HepG2 (cell line): ENCODE measurements around the gene HK3. TPM values are rescaled to one million over a fixed set of nuclear protein-coding genes. Genes with fewer than 3 reads are reported as not detected.

Experiments used
- ATAC-seq: fragments of 200-7000 bp; cut with Tn5 transposase; 3 replicates; pipeline ENCODE4 v1.9.1; 2020; ENCODE audit warnings: mild to moderate bottlenecking, moderate library complexity
- BruUV-seq: library from RNA; stranded (reverse); fragments of 400-500 nt; replicated peaks from 2 replicates; lab custom pipeline; 2021; lab: Mats Ljungman, UMichigan
- CTCF ChIA-PET: fragments of 300-600 bp; formaldehyde crosslinking; extraction: SDS; loops from one replicate; lab custom pipeline; 2021; ENCODE audit warnings: low total read pairs, inconsistent platforms, low intra/inter-chr PET ratio; lab: Yijun Ruan, JAX
- POLR2A ChIA-PET: fragments of 350-600 bp; sonication (Branson Sonifier 250); formaldehyde crosslinking; loops from one replicate; lab custom pipeline; 2020; ENCODE audit warnings: antibody characterized with exemption, inconsistent platforms; lab: Yijun Ruan, JAX
- DNase-seq: peaks from one replicate; pipeline ENCODE4 v3.0.0-alpha.2; 2015; ENCODE audit warnings: low spot score
- FAIRE-seq: peaks from 3 replicates; lab custom pipeline; 2011; peaks lifted over from hg19 to GRCh38; lab: Jason Lieb, UNC
- H2AFZ ChIP-seq: one replicate; pipeline ENCODE4 v1.6.1; 2011; ENCODE audit warnings: low read length, inconsistent platforms
- H3K27ac ChIP-seq: fragments of 300-600 bp; 3 replicates; pipeline ENCODE4 v1.8.0; 2011; ENCODE audit warnings: mixed run types, mild to moderate bottlenecking, mixed read lengths, low read length, inconsistent platforms; ENCODE audit not compliant: insufficient read depth; ENCODE audit errors: extremely low read length
- H3K27me3 ChIP-seq, 2 experiments: fragments of 200-600 bp in 1 of 2; 2 replicates in 1 of 2; 3 replicates in 1 of 2; pipeline versions ENCODE4 v1.6.0 to v1.8.0; 2011; ENCODE audit warnings: low read length in 2 of 2, mild to moderate bottlenecking in 2 of 2, moderate library complexity in 2 of 2, inconsistent platforms in 1 of 2; ENCODE audit not compliant: insufficient read depth in 2 of 2, control insufficient read depth in 1 of 2
- H3K36me3 ChIP-seq, 2 experiments: fragments of 200-600 bp in 1 of 2; replicated peaks in 1 of 2; 2 replicates in 1 of 2; 3 replicates in 1 of 2; pipeline versions ENCODE4 v1.5.1 to v1.8.0; 2011; ENCODE audit warnings: low read length in 2 of 2, inconsistent platforms in 1 of 2; ENCODE audit not compliant: insufficient read depth in 2 of 2, control insufficient read depth in 1 of 2
- H3K4me1 ChIP-seq: 2 replicates; pipeline ENCODE4 v1.5.1; 2012; ENCODE audit warnings: low read length, inconsistent platforms; ENCODE audit not compliant: insufficient read depth
- H3K4me2 ChIP-seq: 2 replicates; pipeline ENCODE4 v1.6.0; 2011; ENCODE audit warnings: low read depth, low read length, inconsistent platforms
- H3K4me3 ChIP-seq, 3 experiments: fragments of 200-600 bp in 1 of 3; sonication (generic), shearing (Covaris generic) in 1 of 3; replicated peaks in 1 of 3; 2 replicates each; pipeline ENCODE4 v1.5.1; 2011 to 2016; ENCODE audit warnings: low read length in 3 of 3, inconsistent platforms in 2 of 3, low read depth in 2 of 3, mild to moderate bottlenecking in 2 of 3, control low read depth in 1 of 3, mixed read lengths in 1 of 3; ENCODE audit not compliant: insufficient read depth in 1 of 3
- H3K79me2 ChIP-seq: one replicate; pipeline ENCODE4 v1.6.1; 2011; ENCODE audit warnings: low read length, inconsistent platforms; ENCODE audit not compliant: insufficient read depth
- H3K9ac ChIP-seq: 2 replicates; pipeline ENCODE4 v1.6.0; 2011; ENCODE audit warnings: mild to moderate bottlenecking, low read depth, low read length, inconsistent platforms; ENCODE audit not compliant: insufficient read depth
- H3K9me3 ChIP-seq: 2 replicates; pipeline ENCODE4 v1.5.1; 2012; ENCODE audit warnings: mild to moderate bottlenecking, low read length
- H4K20me1 ChIP-seq: 2 replicates; pipeline ENCODE4 v1.6.0; 2011; ENCODE audit warnings: inconsistent platforms, mild to moderate bottlenecking, low read length, moderate library complexity; ENCODE audit not compliant: insufficient read depth
- MIER2 ChIP-seq: IDR thresholded peaks from 2 replicates; pipeline ENCODE4 v1.6.1; 2016; ENCODE audit warnings: missing biosample characterization, missing genetic modification reagents
- NR2C2 ChIP-seq: sonication (generic); formaldehyde crosslinking; IDR thresholded peaks from 2 replicates; pipeline ENCODE4 v1.4.0; 2020; ENCODE audit warnings: missing genetic modification reagents, mild to moderate bottlenecking, moderate library complexity, borderline replicate concordance
- PHB2 ChIP-seq: fragments of 450-650 bp; IDR thresholded peaks from 2 replicates; pipeline ENCODE4 v1.6.1; 2018; ENCODE audit not compliant: partially characterized antibody
- TBP ChIP-seq: sonication (generic); formaldehyde crosslinking; IDR thresholded peaks from 2 replicates; pipeline ENCODE4 v1.5.0; 2020; ENCODE audit warnings: missing genetic modification reagents
- ZNF235 ChIP-seq: sonication (generic); formaldehyde crosslinking; IDR thresholded peaks from 2 replicates; pipeline ENCODE4 v1.8.1; 2023; ENCODE audit warnings: mild to moderate bottlenecking, missing genetic modification reagents, borderline replicate concordance
- ZNF274 ChIP-seq: sonication (generic); formaldehyde crosslinking; IDR thresholded peaks from 2 replicates; pipeline ENCODE4 v1.5.1; 2020; ENCODE audit warnings: mild to moderate bottlenecking, missing genetic modification reagents
- ZNF343 ChIP-seq: sonication (generic); formaldehyde crosslinking; IDR thresholded peaks from 2 replicates; pipeline ENCODE4 v1.4.0; 2020; ENCODE audit warnings: mild to moderate bottlenecking, missing genetic modification reagents
- ZNF430 ChIP-seq: sonication (generic); formaldehyde crosslinking; IDR thresholded peaks from 2 replicates; pipeline ENCODE4 v1.9.0; 2021; ENCODE audit warnings: mild to moderate bottlenecking, missing genetic modification reagents
- ZNF468 ChIP-seq: sonication (generic); formaldehyde crosslinking; IDR thresholded peaks from 2 replicates; pipeline ENCODE4 v1.8.0; 2022; ENCODE audit warnings: mild to moderate bottlenecking, moderate library complexity, missing genetic modification reagents
- ZNF724P ChIP-seq: sonication (generic); formaldehyde crosslinking; IDR thresholded peaks from 2 replicates; pipeline ENCODE4 v1.8.0; 2022; ENCODE audit warnings: missing genetic modification reagents, borderline replicate concordance
- ZNF749 ChIP-seq: sonication (generic); formaldehyde crosslinking; IDR thresholded peaks from 2 replicates; pipeline ENCODE4 v1.8.0; 2022; ENCODE audit warnings: mild to moderate bottlenecking, missing genetic modification reagents, moderate library complexity, borderline replicate concordance
- WGBS: methylation state at CpG from one replicate; pipeline ENCODE4 v1.1.6; 2017; ENCODE audit warnings: low lambda C conversion rate; 5-methylcytosine and 5-hydroxymethylcytosine counted together
- in situ Hi-C: cut with HindIII; loops from 2 replicates; pipeline ENCODE4 v1.10.0; 2017; ENCODE audit warnings: low pct_unique_long_range_greater_than_20kb; ENCODE audit not compliant: extremely low pct_ligation_motif_present
- intact Hi-C: fragments of 100-400 bp; cut with micrococcal nuclease; formaldehyde crosslinking; loops from one replicate; pipeline ENCODE4 v1.10.0; 2022; ENCODE audit not compliant: unreplicated experiment
- polyA plus RNA-seq, 8 experiments: library from polyadenylated mRNA; depleted of rRNA in 3 of 8; stranded (reverse) in 7 of 8; unstranded in 1 of 8; fragments of >200 nt; fragmentation: Illumina TruSeq in 4 of 8; extraction: Trizol in 4 of 8; gene quantifications; 2 replicates each; pipeline versions ENCODE4 v1.2.1 to v1.2.3, GENCODE V29; 2011 to 2016; ENCODE audit warnings: low read depth in 4 of 8, missing spikeins in 1 of 8, mixed read lengths in 1 of 8; ENCODE audit not compliant: insufficient read depth in 1 of 8
- total RNA-seq, 5 experiments: library from RNA; depleted of rRNA; stranded (reverse); fragments of >200 nt; fragmentation: Illumina TruSeq; extraction: Trizol; gene quantifications; 2 replicates each; pipeline ENCODE4 v1.2.3, GENCODE V29; 2016; ENCODE audit warnings: low read depth in 1 of 5
- TF ChIP-seq, protein P1 (sequence below): sonication (generic); formaldehyde crosslinking; IDR thresholded peaks from 2 replicates; pipeline ENCODE4 v1.4.0; 2020; ENCODE audit warnings: missing genetic modification reagents
- TF ChIP-seq, protein P2 (sequence below): sonication (generic); formaldehyde crosslinking; IDR thresholded peaks from 2 replicates; pipeline ENCODE4 v1.5.1; 2020; ENCODE audit warnings: mild to moderate bottlenecking, missing genetic modification reagents
- TF ChIP-seq, protein P3 (sequence below): sonication (generic); formaldehyde crosslinking; IDR thresholded peaks from 2 replicates; pipeline ENCODE4 v1.8.1; 2022; ENCODE audit warnings: mild to moderate bottlenecking, missing genetic modification reagents
- TF ChIP-seq, protein P4 (sequence below): sonication (generic); formaldehyde crosslinking; IDR thresholded peaks from 2 replicates; pipeline ENCODE4 v1.5.0; 2020; ENCODE audit warnings: mild to moderate bottlenecking, missing genetic modification reagents, borderline replicate concordance

The HK3 gene
- total and polyA plus RNA-seq, 2 of the 13 experiments (the other 11 are each of a cell fraction or from before 2014, with no cell fraction given): not detected

DNA sequence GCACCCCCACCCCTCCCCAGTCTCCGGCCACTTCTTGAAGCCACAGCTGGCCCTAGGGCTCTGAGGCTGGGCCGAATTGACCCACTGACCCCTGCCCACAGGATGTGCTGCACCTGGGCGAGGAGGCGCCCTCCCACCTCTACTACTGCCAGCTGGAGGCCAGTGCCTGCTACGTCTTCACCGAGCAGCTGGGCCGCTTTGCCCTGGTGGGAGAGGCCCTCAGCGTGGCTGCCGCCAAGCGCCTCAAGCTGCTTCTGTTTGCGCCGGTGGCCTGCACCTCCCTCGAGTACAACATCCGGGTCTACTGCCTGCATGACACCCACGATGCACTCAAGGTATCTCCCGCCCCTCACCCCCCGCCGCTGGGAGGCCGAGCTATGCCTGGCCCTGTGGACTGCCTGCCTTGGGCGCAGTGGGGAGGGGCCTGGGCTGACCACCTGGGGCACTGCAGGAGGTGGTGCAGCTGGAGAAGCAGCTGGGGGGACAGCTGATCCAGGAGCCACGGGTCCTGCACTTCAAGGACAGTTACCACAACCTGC, 21.3 kb downstream of the HK3 start:
- Histone ChIP-seq H3K4me3 (no peak overlapping the region), H3K4me2 (no peak overlapping the region), H3K4me1 (peaks cover 8% of the 10 kb centered on the region; the same call in 1 of the 2 replicates), H2AFZ (no peak overlapping the region), H3K9me3 (no peaks in the 10 kb centered on the region), H3K36me3 (no peaks in the 10 kb centered on the region), H4K20me1 (no peaks in the 10 kb centered on the region), H3K79me2 (no peaks in the 10 kb centered on the region), H3K9ac (no peak overlapping the region), H3K27me3 (peaks cover 30 to 96% of the 10 kb centered on the region in 2 experiments), H3K27ac (no peak overlapping the region)
- no peak for ATAC-seq
- POLR2A ChIA-PET: no interaction called here
- no TSS peak for BruUV-seq
- in situ Hi-C loops: no loop called here
- FAIRE-seq: no peak
- intact Hi-C loops: no loop called here
- no peak for DNase-seq
- CTCF ChIA-PET: no interaction called here
- no CpG with 5 or more reads among the region's 21 CpGs for WGBS
- no peak for TF ChIP-seq MIER2 (CRISPR knock-in tag)
- TF ChIP-seq, protein P1, sequence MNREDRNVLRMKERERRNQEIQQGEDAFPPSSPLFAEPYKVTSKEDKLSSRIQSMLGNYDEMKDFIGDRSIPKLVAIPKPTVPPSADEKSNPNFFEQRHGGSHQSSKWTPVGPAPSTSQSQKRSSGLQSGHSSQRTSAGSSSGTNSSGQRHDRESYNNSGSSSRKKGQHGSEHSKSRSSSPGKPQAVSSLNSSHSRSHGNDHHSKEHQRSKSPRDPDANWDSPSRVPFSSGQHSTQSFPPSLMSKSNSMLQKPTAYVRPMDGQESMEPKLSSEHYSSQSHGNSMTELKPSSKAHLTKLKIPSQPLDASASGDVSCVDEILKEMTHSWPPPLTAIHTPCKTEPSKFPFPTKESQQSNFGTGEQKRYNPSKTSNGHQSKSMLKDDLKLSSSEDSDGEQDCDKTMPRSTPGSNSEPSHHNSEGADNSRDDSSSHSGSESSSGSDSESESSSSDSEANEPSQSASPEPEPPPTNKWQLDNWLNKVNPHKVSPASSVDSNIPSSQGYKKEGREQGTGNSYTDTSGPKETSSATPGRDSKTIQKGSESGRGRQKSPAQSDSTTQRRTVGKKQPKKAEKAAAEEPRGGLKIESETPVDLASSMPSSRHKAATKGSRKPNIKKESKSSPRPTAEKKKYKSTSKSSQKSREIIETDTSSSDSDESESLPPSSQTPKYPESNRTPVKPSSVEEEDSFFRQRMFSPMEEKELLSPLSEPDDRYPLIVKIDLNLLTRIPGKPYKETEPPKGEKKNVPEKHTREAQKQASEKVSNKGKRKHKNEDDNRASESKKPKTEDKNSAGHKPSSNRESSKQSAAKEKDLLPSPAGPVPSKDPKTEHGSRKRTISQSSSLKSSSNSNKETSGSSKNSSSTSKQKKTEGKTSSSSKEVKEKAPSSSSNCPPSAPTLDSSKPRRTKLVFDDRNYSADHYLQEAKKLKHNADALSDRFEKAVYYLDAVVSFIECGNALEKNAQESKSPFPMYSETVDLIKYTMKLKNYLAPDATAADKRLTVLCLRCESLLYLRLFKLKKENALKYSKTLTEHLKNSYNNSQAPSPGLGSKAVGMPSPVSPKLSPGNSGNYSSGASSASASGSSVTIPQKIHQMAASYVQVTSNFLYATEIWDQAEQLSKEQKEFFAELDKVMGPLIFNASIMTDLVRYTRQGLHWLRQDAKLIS (CRISPR knock-in tag): no peak
- TF ChIP-seq, protein P2, sequence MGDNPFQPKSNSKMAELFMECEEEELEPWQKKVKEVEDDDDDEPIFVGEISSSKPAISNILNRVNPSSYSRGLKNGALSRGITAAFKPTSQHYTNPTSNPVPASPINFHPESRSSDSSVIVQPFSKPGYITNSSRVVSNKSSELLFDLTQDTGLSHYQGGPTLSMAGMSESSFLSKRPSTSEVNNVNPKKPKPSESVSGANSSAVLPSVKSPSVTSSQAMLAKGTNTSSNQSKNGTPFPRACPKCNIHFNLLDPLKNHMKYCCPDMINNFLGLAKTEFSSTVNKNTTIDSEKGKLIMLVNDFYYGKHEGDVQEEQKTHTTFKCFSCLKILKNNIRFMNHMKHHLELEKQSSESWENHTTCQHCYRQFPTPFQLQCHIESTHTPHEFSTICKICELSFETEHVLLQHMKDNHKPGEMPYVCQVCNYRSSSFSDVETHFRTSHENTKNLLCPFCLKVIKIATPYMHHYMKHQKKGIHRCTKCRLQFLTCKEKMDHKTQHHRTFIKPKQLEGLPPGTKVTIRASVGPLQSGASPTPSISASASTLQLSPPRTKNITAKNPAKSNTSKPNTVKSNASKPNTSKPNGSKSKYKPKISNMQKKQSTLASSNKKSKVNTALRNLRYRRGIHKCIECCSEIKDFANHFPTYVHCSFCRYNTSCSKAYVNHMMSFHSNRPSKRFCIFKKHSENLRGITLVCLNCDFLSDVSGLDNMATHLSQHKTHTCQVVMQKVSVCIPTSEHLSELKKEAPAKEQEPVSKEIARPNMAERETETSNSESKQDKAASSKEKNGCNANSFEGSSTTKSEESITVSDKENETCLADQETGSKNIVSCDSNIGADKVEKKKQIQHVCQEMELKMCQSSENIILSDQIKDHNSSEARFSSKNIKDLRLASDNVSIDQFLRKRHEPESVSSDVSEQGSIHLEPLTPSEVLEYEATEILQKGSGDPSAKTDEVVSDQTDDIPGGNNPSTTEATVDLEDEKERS (CRISPR knock-in tag): no peak
- TF ChIP-seq TBP (CRISPR knock-in tag): no peak
- TF ChIP-seq PHB2: no peak
- no peak for TF ChIP-seq ZNF343 (CRISPR knock-in tag)
- TF ChIP-seq, protein P3, sequence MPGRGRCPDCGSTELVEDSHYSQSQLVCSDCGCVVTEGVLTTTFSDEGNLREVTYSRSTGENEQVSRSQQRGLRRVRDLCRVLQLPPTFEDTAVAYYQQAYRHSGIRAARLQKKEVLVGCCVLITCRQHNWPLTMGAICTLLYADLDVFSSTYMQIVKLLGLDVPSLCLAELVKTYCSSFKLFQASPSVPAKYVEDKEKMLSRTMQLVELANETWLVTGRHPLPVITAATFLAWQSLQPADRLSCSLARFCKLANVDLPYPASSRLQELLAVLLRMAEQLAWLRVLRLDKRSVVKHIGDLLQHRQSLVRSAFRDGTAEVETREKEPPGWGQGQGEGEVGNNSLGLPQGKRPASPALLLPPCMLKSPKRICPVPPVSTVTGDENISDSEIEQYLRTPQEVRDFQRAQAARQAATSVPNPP: no peak
- TF ChIP-seq ZNF724P (CRISPR knock-in tag): no peak
- no peak for TF ChIP-seq NR2C2 (CRISPR knock-in tag)
- TF ChIP-seq ZNF430 (CRISPR knock-in tag): no peak
- TF ChIP-seq, protein P4, sequence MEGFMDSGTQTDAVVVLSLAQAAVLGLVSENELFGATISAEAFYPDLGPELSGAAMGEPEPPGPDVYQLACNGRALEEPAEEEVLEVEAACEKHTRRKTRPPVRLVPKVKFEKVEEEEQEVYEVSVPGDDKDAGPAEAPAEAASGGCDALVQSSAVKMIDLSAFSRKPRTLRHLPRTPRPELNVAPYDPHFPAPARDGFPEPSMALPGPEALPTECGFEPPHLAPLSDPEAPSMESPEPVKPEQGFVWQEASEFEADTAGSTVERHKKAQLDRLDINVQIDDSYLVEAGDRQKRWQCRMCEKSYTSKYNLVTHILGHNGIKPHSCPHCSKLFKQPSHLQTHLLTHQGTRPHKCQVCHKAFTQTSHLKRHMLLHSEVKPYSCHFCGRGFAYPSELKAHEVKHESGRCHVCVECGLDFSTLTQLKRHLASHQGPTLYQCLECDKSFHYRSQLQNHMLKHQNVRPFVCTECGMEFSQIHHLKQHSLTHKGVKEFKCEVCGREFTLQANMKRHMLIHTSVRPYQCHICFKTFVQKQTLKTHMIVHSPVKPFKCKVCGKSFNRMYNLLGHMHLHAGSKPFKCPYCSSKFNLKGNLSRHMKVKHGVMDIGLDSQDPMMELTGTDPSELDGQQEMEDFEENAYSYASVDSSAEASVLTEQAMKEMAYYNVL: no peak
- TF ChIP-seq ZNF235: no peak
- TF ChIP-seq ZNF274 (CRISPR knock-in tag): no peak
- no peak for TF ChIP-seq ZNF749 (CRISPR knock-in tag)
- TF ChIP-seq ZNF468: no peak
